Astrocyte (in vitro differentiated cells and primary cell): ENCODE data around the gene SYCE3. TPM values are rescaled to one million over a fixed set of nuclear protein-coding genes. Genes with fewer than 3 reads are reported as not detected.

Source experiments
- DNase-seq: peaks from one replicate; pipeline ENCODE4 v3.0.0-alpha.2; 2010; ENCODE audit warnings: low read depth
- FAIRE-seq: peaks from 2 replicates; lab custom pipeline; 2011; peaks lifted over from hg19 to GRCh38; lab: Jason Lieb, UNC
- H2AFZ ChIP-seq: 2 replicates; pipeline ENCODE4 v1.6.0; 2012; ENCODE audit warnings: low read depth, low read length, inconsistent platforms
- H3K27ac ChIP-seq: 2 replicates; pipeline ENCODE4 v1.5.1; 2011; ENCODE audit warnings: low read depth, low read length, inconsistent platforms
- H3K27me3 ChIP-seq: 2 replicates; pipeline ENCODE4 v1.6.0; 2011; ENCODE audit warnings: low read length, inconsistent platforms; ENCODE audit not compliant: insufficient read depth
- H3K36me3 ChIP-seq: 2 replicates; pipeline ENCODE4 v1.5.1; 2011; ENCODE audit warnings: low read length, inconsistent platforms; ENCODE audit not compliant: insufficient read depth
- H3K4me1 ChIP-seq: 2 replicates; pipeline ENCODE4 v1.5.1; 2011; ENCODE audit warnings: low read length, inconsistent platforms; ENCODE audit not compliant: insufficient read depth
- H3K4me2 ChIP-seq: 2 replicates; pipeline ENCODE4 v1.6.0; 2012; ENCODE audit warnings: low read length, inconsistent platforms
- H3K4me3 ChIP-seq: 2 replicates; pipeline ENCODE4 v1.5.1; 2011; ENCODE audit warnings: low read depth, mild to moderate bottlenecking, low read length, inconsistent platforms; ENCODE audit not compliant: insufficient read depth
- H3K79me2 ChIP-seq: 2 replicates; pipeline ENCODE4 v1.6.0; 2012; ENCODE audit warnings: mild to moderate bottlenecking, low read length, inconsistent platforms; ENCODE audit not compliant: insufficient read depth
- H3K9ac ChIP-seq: 2 replicates; pipeline ENCODE4 v1.6.0; 2012; ENCODE audit warnings: mild to moderate bottlenecking, low read length, inconsistent platforms
- H3K9me3 ChIP-seq: 2 replicates; pipeline ENCODE4 v1.5.1; 2012; ENCODE audit warnings: low read depth, mild to moderate bottlenecking, low read length, inconsistent platforms; ENCODE audit not compliant: insufficient read depth
- H4K20me1 ChIP-seq: 2 replicates; pipeline ENCODE4 v1.6.0; 2012; ENCODE audit warnings: low read length, inconsistent platforms; ENCODE audit not compliant: insufficient read depth
- H3K27ac Mint-ChIP-seq: one replicate; pipeline ENCODE4 v1.8.0; 2021; ENCODE audit warnings: mild to moderate bottlenecking, mixed read lengths; ENCODE audit not compliant: unreplicated experiment
- H3K27me3 Mint-ChIP-seq: one replicate; pipeline ENCODE4 v1.8.0; 2021; ENCODE audit warnings: low read depth, mixed read lengths; ENCODE audit not compliant: unreplicated experiment
- H3K36me3 Mint-ChIP-seq: one replicate; pipeline ENCODE4 v1.8.0; 2021; ENCODE audit warnings: low read depth, mixed read lengths; ENCODE audit not compliant: unreplicated experiment
- H3K4me1 Mint-ChIP-seq: one replicate; pipeline ENCODE4 v1.8.0; 2021; ENCODE audit warnings: low read depth, mixed read lengths; ENCODE audit not compliant: unreplicated experiment
- H3K4me3 Mint-ChIP-seq: one replicate; pipeline ENCODE4 v1.8.0; 2021; ENCODE audit warnings: mild to moderate bottlenecking, moderate library complexity, mixed read lengths; ENCODE audit not compliant: unreplicated experiment
- H3K9me3 Mint-ChIP-seq: one replicate; pipeline ENCODE4 v1.8.0; 2021; ENCODE audit warnings: mild to moderate bottlenecking, mixed read lengths; ENCODE audit not compliant: unreplicated experiment
- CTCF ChIP-seq: IDR thresholded peaks from 2 replicates; pipeline ENCODE4 v1.5.1; 2011; ENCODE audit warnings: low read depth, mild to moderate bottlenecking, inconsistent platforms, low read length, moderate library complexity; ENCODE audit not compliant: insufficient read depth
- EZH2 ChIP-seq: IDR thresholded peaks from 2 replicates; pipeline ENCODE4 v1.6.1; 2012; ENCODE audit warnings: mild to moderate bottlenecking, low read length, inconsistent platforms; ENCODE audit not compliant: insufficient read depth
- total RNA-seq: library from RNA; stranded (reverse); gene quantifications from 2 replicates; pipeline ENCODE4 v1.2.1, GENCODE V29; 2021

SYCE3 gene
- total RNA-seq, 1 donor from 2014 or later: not detected

- Histone ChIP-seq H2AFZ (no peak overlapping the region), H3K79me2 (no peaks in the 10 kb centered on the region), H3K9ac (no peak overlapping the region), H3K9me3 (no peaks in the 10 kb centered on the region), H3K27me3 (peaks cover 28% of the 10 kb centered on the region), H3K27ac (no peak overlapping the region), H3K4me3 (no peak overlapping the region), H3K4me2 (no peak overlapping the region), H3K4me1 (no peaks in the 10 kb centered on the region), H3K36me3 (no peaks in the 10 kb centered on the region), H4K20me1 (no peaks in the 10 kb centered on the region)
- DNase-seq (no peak), FAIRE-seq (no peak)
- no peak overlapping the region for H3K4me3 Mint-ChIP-seq
- no peaks in the 10 kb centered on the region for H3K36me3 Mint-ChIP-seq
- H3K4me1 Mint-ChIP-seq: peaks cover 5% of the 10 kb centered on the region
- TF ChIP-seq CTCF (no peak), EZH2 (peak; percentile 19)
- peaks cover 30% of the 10 kb centered on the region for H3K27me3 Mint-ChIP-seq
- H3K9me3 Mint-ChIP-seq: no peaks in the 10 kb centered on the region
- no peak overlapping the region for H3K27ac Mint-ChIP-seq
These were observed 13.6 kb downstream of the SYCE3 start for GRCh38 chr22:50548921-50549790.

DNA sequence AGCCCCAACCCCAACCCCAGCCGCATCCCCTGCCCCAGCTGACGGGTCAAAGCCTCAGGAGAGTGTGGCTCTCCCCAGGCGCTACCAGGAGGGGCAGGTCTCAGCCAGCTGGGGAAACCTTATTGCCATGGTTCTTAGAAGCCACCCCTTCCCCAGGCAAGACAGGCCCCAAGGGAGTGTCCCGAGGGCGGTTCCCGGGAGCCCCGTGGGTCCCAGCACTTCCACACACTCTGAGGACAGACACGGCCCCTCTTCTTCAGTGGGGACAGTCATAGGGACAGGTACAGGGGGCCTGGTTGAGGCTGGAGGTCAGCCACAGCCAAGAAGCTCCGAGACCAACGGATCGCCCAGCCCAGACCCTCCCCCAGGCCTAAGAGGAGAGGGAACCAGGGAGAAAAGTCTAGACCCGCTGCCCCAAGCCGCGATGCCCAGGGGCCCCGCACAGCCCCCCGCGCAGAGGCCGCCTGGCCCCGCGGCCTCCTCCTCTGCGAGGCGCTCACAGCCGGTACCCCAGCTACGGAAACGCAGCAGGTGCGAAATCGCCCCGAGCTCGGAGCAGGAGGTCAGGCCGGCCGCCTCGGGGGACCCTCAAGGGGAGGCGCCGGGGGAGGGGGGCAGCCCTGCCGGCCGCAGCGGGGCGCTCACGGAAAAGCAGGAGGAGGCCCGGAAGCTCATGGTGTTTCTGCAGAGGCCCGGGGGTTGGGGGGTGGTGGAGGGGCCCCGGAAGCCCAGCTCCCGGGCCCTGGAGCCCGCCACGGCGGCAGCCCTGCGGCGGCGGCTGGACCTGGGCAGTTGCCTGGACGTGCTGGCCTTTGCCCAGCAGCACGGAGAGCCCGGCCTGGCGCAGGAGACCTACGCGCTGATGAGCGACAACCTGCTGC lies 14.4 kb downstream of the SYCE3 start:
- no peak overlapping the region for H3K4me2 ChIP-seq
- Mint-ChIP-seq H3K27me3 (peaks cover 30% of the 10 kb centered on the region), H3K9me3 (no peaks in the 10 kb centered on the region), H3K4me1 (peaks cover 5% of the 10 kb centered on the region), H3K4me3 (no peak overlapping the region), H3K36me3 (no peaks in the 10 kb centered on the region), H3K27ac (no peak overlapping the region)
- DNase-seq (no peak), FAIRE-seq (no peak)
- H3K36me3 ChIP-seq: no peaks in the 10 kb centered on the region
- H3K79me2 ChIP-seq: no peaks in the 10 kb centered on the region
- H3K27me3 ChIP-seq: peaks cover 26% of the 10 kb centered on the region
- H2AFZ ChIP-seq: no peak overlapping the region
- no peaks in the 10 kb centered on the region for H3K9me3 ChIP-seq
- H3K9ac ChIP-seq: no peak overlapping the region
- no peaks in the 10 kb centered on the region for H3K4me1 ChIP-seq
- H3K4me3 ChIP-seq: no peak overlapping the region
- no peaks in the 10 kb centered on the region for H4K20me1 ChIP-seq
- H3K27ac ChIP-seq: no peak overlapping the region
- TF ChIP-seq CTCF (no peak), EZH2 (peak; percentile 77)
